A549 (cell line): Measurements from ENCODE around the gene ACTR1A. TPM values are rescaled to one million over a fixed set of nuclear protein-coding genes. Genes with fewer than 3 reads are reported as not detected.
A peak's percentile ranks its signal among the peaks of the same experiment; 100 is the strongest.

Experiments used
- ATAC-seq, 2 experiments: fragments of 200-7000 bp in 1 of 2; fragments of >200 bp in 1 of 2; cut with Nextera tagmentation in 1 of 2; cut with Tn5 transposase in 1 of 2; 3 replicates each; pipeline versions ENCODE4 v1.8.0 to v1.9.1; 2018 to 2020; ENCODE audit warnings: mild to moderate bottlenecking in 1 of 2, moderate library complexity in 1 of 2
- CTCF ChIA-PET: fragments of 300-600 bp; sonication (Branson Sonifier 250); formaldehyde crosslinking; extraction: SDS; loops from one replicate; lab custom pipeline; 2021; ENCODE audit warnings: antibody characterized with exemption, inconsistent platforms; lab: Yijun Ruan, JAX
- POLR2A ChIA-PET: fragments of 350-600 bp; formaldehyde crosslinking; extraction: SDS; loops from one replicate; lab custom pipeline; 2021; ENCODE audit warnings: antibody characterized with exemption, inconsistent platforms; lab: Yijun Ruan, JAX
- DNase-seq, 2 experiments: peaks; one replicate each; pipeline versions ENCODE4 v3.0.0 to v3.0.0-alpha.2; 2011 to 2016; ENCODE audit warnings: low read depth in 1 of 2, low spot score in 1 of 2
- FAIRE-seq: peaks from 2 replicates; lab custom pipeline; 2011; peaks lifted over from hg19 to GRCh38; lab: Jason Lieb, UNC
- H3K27ac ChIP-seq, 2 experiments: fragments of >200 bp; sonication (Bioruptor Twin); formaldehyde crosslinking; 3 replicates each; pipeline ENCODE4 v1.5.1; 2016 to 2017
- H3K4me1 ChIP-seq: fragments of >200 bp; sonication (Bioruptor Twin); formaldehyde crosslinking; 3 replicates; pipeline ENCODE4 v1.6.1; 2016
- H3K4me2 ChIP-seq: fragments of >200 bp; sonication (Bioruptor Twin); formaldehyde crosslinking; 3 replicates; pipeline ENCODE4 v1.6.1; 2016
- H3K4me3 ChIP-seq: fragments of >200 bp; sonication (Bioruptor Twin); formaldehyde crosslinking; 3 replicates; pipeline ENCODE4 v1.5.1; 2016
- H3K9me3 ChIP-seq: fragments of >200 bp; sonication (Bioruptor Twin); formaldehyde crosslinking; 3 replicates; pipeline ENCODE4 v1.6.1; 2016
- ATOH8 ChIP-seq: fragments of 250-450 bp; sonication (Bioruptor Pico); IDR thresholded peaks from 2 replicates; pipeline ENCODE4 v1.5.0; 2020; ENCODE audit warnings: low read depth, mild to moderate bottlenecking, moderate library complexity
- CEBPB ChIP-seq, 2 experiments: fragments of >200 bp in 1 of 2; sonication (Bioruptor Twin) in 1 of 2; formaldehyde crosslinking in 1 of 2; IDR thresholded peaks; 2 replicates each; pipeline ENCODE4 v1.6.1; 2012 to 2016
- EP300 ChIP-seq, 2 experiments: fragments of >200 bp; sonication (Bioruptor Twin); formaldehyde crosslinking; IDR thresholded peaks; 2 replicates in 1 of 2; 3 replicates in 1 of 2; pipeline ENCODE4 v1.6.1; 2016 to 2017
- FOXS1 ChIP-seq: fragments of 250-450 bp; sonication (Bioruptor Pico); IDR thresholded peaks from 2 replicates; pipeline ENCODE4 v1.5.0; 2020; ENCODE audit warnings: mild to moderate bottlenecking, moderate library complexity
- HOXB13 ChIP-seq: fragments of 250-450 bp; sonication (Bioruptor Pico); IDR thresholded peaks from 2 replicates; pipeline ENCODE4 v1.5.0; 2020; ENCODE audit warnings: low read depth, mild to moderate bottlenecking, moderate library complexity
- JUN ChIP-seq, 2 experiments: fragments of >200 bp; sonication (Bioruptor Twin); formaldehyde crosslinking; IDR thresholded peaks; 2 replicates in 1 of 2; 3 replicates in 1 of 2; pipeline ENCODE4 v1.6.1; 2016 to 2017
- KDM5A ChIP-seq: fragments of 200-600 bp; sonication (generic); IDR thresholded peaks from 2 replicates; pipeline ENCODE4 v1.6.1; 2016; ENCODE audit warnings: antibody characterized with exemption, mild to moderate bottlenecking
- MAZ ChIP-seq: fragments of 150-350 bp; IDR thresholded peaks from 2 replicates; pipeline ENCODE4 v1.6.1; 2014; ENCODE audit warnings: antibody characterized with exemption, low read depth, low read length, borderline replicate concordance
- MYC ChIP-seq: IDR thresholded peaks from 2 replicates; pipeline ENCODE4 v1.6.1; 2012; ENCODE audit warnings: mild to moderate bottlenecking, inconsistent platforms, low read length, improper control_type of control experiment, borderline replicate concordance
- PHF8 ChIP-seq: fragments of 200-600 bp; sonication (generic); IDR thresholded peaks from 2 replicates; pipeline ENCODE4 v1.6.1; 2016; ENCODE audit warnings: low read depth, mild to moderate bottlenecking, antibody characterized with exemption, moderate library complexity, borderline replicate concordance
- POLR2A ChIP-seq: IDR thresholded peaks from 2 replicates; pipeline ENCODE4 v1.6.1; 2012; ENCODE audit warnings: mild to moderate bottlenecking, low read length
- RARB ChIP-seq: fragments of 250-450 bp; sonication (Bioruptor Pico); IDR thresholded peaks from 2 replicates; pipeline ENCODE4 v1.8.0; 2021; ENCODE audit warnings: mild to moderate bottlenecking, moderate library complexity
- RFX5 ChIP-seq: fragments of 450-650 bp; IDR thresholded peaks from 2 replicates; pipeline ENCODE4 v1.7.1; 2014; ENCODE audit warnings: antibody characterized with exemption, mild to moderate bottlenecking, moderate library complexity
- SMC3 ChIP-seq: fragments of >200 bp; sonication (Bioruptor Twin); formaldehyde crosslinking; IDR thresholded peaks from 3 replicates; pipeline ENCODE4 v1.6.1; 2018; ENCODE audit warnings: inconsistent platforms
- SREBF2 ChIP-seq: fragments of 450-650 bp; IDR thresholded peaks from 2 replicates; pipeline ENCODE4 v1.6.1; 2014; ENCODE audit warnings: mild to moderate bottlenecking, moderate library complexity
- TFCP2L1 ChIP-seq: fragments of 250-450 bp; sonication (Bioruptor Pico); IDR thresholded peaks from 2 replicates; pipeline ENCODE4 v1.5.0; 2021; ENCODE audit warnings: mild to moderate bottlenecking
- WGBS: methylation state at CpG from one replicate; pipeline ENCODE4 v1.1.6; 2017; ENCODE audit errors: missing lambda C conversion rate; 5-methylcytosine and 5-hydroxymethylcytosine counted together
- polyA plus RNA-seq, 4 experiments: library from polyadenylated mRNA; depleted of rRNA in 3 of 4; stranded (reverse); fragments of >200 nt; fragmentation: RNase III in 1 of 4; extraction: RNeasy Plus Mini Kit Qiagen cat#74134 plus additional on column Dnase treatment in 1 of 4; gene quantifications; 2 replicates in 3 of 4; 3 replicates in 1 of 4; pipeline ENCODE4 v1.2.3, GENCODE V29; 2011 to 2017
- TF ChIP-seq, protein P1 (sequence below): fragments of >200 bp; sonication (Bioruptor Twin); formaldehyde crosslinking; IDR thresholded peaks from 3 replicates; pipeline ENCODE4 v1.5.1; 2016
- TF ChIP-seq, protein P2 (sequence below): fragments of >200 bp; sonication (Bioruptor Twin); formaldehyde crosslinking; IDR thresholded peaks from 2 replicates; pipeline ENCODE4 v1.6.1; 2016
- TF ChIP-seq, protein P3 (sequence below): IDR thresholded peaks from 2 replicates; pipeline ENCODE4 v1.6.1; 2012

Gene ACTR1A
- polyA plus RNA-seq, 2 of the 4 experiments (the other 2 are of a cell fraction) = 85.8 to 114 TPM

DNA sequence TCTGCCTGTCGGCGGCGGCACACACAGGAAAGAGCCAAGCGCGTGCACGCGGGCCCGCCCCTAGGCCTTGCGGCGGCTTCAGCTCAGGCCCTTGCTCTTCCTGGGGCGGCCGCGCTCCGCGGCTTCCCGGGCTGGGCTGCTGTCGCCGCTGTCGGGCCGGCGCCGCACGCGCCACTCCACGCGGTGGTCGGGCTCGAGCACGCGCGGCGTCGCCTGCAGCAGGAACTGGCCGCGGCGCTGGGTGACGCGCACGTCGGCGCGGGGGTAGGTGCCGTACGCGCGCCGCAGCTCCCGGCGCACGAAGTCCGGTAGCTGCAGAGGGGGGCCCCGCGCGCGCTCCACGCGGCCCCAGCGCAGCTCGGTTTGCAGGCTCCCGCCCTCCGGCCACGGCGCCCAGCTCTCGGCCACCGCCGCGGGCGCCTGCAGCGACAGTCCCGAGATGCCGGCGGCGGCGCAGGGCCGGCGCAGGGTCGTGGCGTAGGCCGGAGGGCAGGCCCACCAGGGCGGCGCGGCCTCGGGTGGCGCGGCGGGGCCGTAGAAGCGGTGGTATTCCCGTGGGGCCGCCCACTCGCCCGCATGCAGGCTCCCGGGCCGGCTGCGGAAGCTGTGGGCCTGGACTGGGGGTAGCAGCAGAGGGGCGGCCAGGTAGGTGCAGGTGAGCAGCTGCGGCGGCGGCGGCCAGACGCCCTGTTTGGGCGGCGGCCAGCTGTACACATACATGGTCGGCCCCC is 52.0 kb downstream of the ACTR1A start (continued):
- TF ChIP-seq, protein P1, sequence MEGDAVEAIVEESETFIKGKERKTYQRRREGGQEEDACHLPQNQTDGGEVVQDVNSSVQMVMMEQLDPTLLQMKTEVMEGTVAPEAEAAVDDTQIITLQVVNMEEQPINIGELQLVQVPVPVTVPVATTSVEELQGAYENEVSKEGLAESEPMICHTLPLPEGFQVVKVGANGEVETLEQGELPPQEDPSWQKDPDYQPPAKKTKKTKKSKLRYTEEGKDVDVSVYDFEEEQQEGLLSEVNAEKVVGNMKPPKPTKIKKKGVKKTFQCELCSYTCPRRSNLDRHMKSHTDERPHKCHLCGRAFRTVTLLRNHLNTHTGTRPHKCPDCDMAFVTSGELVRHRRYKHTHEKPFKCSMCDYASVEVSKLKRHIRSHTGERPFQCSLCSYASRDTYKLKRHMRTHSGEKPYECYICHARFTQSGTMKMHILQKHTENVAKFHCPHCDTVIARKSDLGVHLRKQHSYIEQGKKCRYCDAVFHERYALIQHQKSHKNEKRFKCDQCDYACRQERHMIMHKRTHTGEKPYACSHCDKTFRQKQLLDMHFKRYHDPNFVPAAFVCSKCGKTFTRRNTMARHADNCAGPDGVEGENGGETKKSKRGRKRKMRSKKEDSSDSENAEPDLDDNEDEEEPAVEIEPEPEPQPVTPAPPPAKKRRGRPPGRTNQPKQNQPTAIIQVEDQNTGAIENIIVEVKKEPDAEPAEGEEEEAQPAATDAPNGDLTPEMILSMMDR = no peak
- TF ChIP-seq HOXB13 (CRISPR knock-in tag) = no peak
- no peak for TF ChIP-seq SMC3
- TF ChIP-seq, protein P2, sequence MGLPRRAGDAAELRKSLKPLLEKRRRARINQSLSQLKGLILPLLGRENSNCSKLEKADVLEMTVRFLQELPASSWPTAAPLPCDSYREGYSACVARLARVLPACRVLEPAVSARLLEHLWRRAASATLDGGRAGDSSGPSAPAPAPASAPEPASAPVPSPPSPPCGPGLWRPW = no peak
- no peak for TF ChIP-seq TFCP2L1 (CRISPR knock-in tag)
- no peak for TF ChIP-seq ATOH8 (CRISPR knock-in tag)

GRCh38 chr10:102450124-102450373 is 52.5 kb downstream of the ACTR1A start:
- TF ChIP-seq TFCP2L1 (CRISPR knock-in tag) (no peak), RFX5 (no peak), PHF8 (peak; percentile 34)
- CTCF ChIA-PET = interaction anchor here (1.0 to 2.5 kb wide), 9 partner anchors 12 to 220 kb away, joined by 3 to 11 read pairs (median 6); partner anchors contain the start of gene CUEDC2
- Histone ChIP-seq H3K4me2 (peak overlapping the region; percentile 87), H3K4me1 (peaks cover 41% of the 10 kb centered on the region), H3K9me3 (no peaks in the 10 kb centered on the region), H3K4me3 (peak overlapping the region; percentile 97), H3K27ac (peak overlapping the region; percentile 89 to 95)
- FAIRE-seq = no peak
- 1% methylated on average over 11 of the region's 11 CpGs for WGBS
- ATAC-seq = peak; percentile 20 to 48; a peak in 5 of 6 replicates
- POLR2A ChIA-PET = interaction anchor here (0.6 to 2.1 kb wide), 9 partner anchors 9 to 281 kb away, joined by 3 to 9 read pairs (median 5); partner anchors contain the start of genes CUEDC2 and FBXL15
- DNase-seq = no peak

- WGBS = 12% methylated on average over 26 of the region's 30 CpGs
- FAIRE-seq = no peak
These were observed 53.0 kb downstream of the ACTR1A start for GRCh38 chr10:102449321-102450123.

DNA sequence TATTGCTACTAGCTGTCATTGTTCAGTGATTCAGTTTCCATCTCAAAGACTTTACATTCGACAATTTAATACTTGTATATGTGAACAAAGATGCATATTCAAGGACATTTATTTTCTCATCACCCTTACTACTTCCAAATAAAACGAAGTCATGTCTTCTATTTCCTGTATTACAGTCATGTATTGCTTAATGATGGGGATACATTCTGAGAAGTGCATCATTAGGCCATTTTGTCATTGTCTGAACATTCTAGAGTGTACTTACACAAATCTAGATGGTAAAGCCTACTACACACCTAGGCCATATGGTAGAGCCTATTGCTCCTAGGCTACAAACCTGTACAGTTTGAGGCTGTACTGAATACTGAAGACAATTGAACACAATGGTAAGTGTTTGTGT is 57.7 kb downstream of the ACTR1A start:
- DNase-seq = no peak
- TF ChIP-seq MYC (no peak), SMC3 (no peak), SREBF2 (no peak), POLR2A (no peak), RARB (CRISPR knock-in tag) (no peak), CEBPB (IDR thresholded peaks at IDR 0.05) (no peak), JUN (IDR thresholded peaks at IDR 0.05) (no peak), HOXB13 (CRISPR knock-in tag) (no peak), FOXS1 (CRISPR knock-in tag) (no peak), EP300 (IDR thresholded peaks at IDR 0.05) (no peak), KDM5A (no peak)
- TF ChIP-seq, protein P3, sequence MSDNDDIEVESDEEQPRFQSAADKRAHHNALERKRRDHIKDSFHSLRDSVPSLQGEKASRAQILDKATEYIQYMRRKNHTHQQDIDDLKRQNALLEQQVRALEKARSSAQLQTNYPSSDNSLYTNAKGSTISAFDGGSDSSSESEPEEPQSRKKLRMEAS = no peak
- ChIA-PET POLR2A (no interaction called here), CTCF (interaction anchor here (1.0 kb wide), 1 partner anchor 46 kb away, joined by 5 read pairs; no protein-coding TSS in a partner anchor)
- H3K4me2 ChIP-seq = no peak overlapping the region
- H3K27ac ChIP-seq = no peak overlapping the region
- no peaks in the 10 kb centered on the region for H3K9me3 ChIP-seq
- no peak for FAIRE-seq
- no peak overlapping the region for H3K4me3 ChIP-seq
- WGBS = 39% methylated on average over 2 of the region's 2 CpGs
- H3K4me1 ChIP-seq = peaks cover 4% of the 10 kb centered on the region
- no peak for ATAC-seq

More at GRCh38 chr10:102449321-102450123, 53.0 kb downstream of the ACTR1A start:
- no peak for TF ChIP-seq MAZ
- peaks cover 35% of the 10 kb centered on the region for H3K4me1 ChIP-seq
- H3K27ac ChIP-seq = peak overlapping the region; percentile 89 to 95
- H3K4me2 ChIP-seq = peak overlapping the region; percentile 87
- ATAC-seq (peak; percentile 81 to 87), DNase-seq (peak in 1 of 2 experiments; percentile 82)
- ChIA-PET POLR2A (interaction anchor here (0.6 to 2.1 kb wide), 5 partner anchors 9 to 192 kb away, joined by 3 to 9 read pairs (median 5); partner anchors contain the start of gene FBXL15), CTCF (interaction anchor here (0.9 to 2.5 kb wide), 10 partner anchors 9 to 219 kb away, joined by 3 to 11 read pairs (median 3); partner anchors contain the start of gene CUEDC2)
- peak overlapping the region; percentile 97 for H3K4me3 ChIP-seq
- no peaks in the 10 kb centered on the region for H3K9me3 ChIP-seq
